Measurements from ENCODE around the gene PCK2. TPM values are rescaled to one million over a fixed set of nuclear protein-coding genes. Genes with fewer than 3 reads are reported as not detected.
"Not testable (repeated sequence)": the region's sequence is repeated elsewhere in the genome, so short reads cannot be mapped to it uniquely, and the experiment has no call there.

PCK2 gene
- total RNA-seq, 2 experiments from 2014 or later, result 49.6 to 54.9 TPM

DNA sequence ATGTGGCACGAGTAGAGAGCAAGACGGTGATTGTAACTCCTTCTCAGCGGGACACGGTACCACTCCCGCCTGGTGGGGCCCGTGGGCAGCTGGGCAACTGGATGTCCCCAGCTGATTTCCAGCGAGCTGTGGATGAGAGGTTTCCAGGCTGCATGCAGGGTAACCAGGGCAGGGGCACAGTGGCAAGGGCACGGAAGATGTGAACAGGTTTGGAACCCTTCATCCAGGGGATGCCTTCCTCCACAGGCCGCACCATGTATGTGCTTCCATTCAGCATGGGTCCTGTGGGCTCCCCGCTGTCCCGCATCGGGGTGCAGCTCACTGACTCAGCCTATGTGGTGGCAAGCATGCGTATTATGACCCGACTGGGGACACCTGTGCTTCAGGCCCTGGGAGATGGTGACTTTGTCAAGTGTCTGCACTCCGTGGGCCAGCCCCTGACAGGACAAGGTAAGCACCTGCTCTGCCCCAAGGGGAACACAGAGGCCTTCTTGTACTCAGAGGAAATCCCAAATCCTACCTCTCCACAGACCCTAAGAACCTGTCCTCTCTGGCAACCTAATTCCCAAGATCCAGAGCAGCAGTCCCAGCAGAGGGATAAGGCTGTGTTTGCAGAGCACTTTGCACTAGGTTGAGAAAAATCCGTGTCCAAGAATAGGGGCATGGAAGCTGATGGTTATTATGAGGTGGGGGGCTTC lies 4.3 kb downstream of the PCK2 start:
- DNase-seq (no peak), ATAC-seq (no peak)
- CTCF ChIA-PET, result interaction anchor here (10.4 to 11.8 kb wide), 2 partner anchors 8 to 41 kb away, joined by 213 to 315 read pairs; no protein-coding TSS in a partner anchor
- Mint-ChIP-seq H3K9me3 (ENCODE audit: insufficient read depth) (no peaks in the 10 kb centered on the region), H3K4me3 (no peak overlapping the region), H3K27ac (no peak overlapping the region), H3K27me3 (ENCODE audit: low read depth) (no peaks in the 10 kb centered on the region), H3K36me3 (ENCODE audit: low read depth) (peaks cover 57% of the 10 kb centered on the region), H3K4me1 (ENCODE audit: low read depth) (peaks cover 19% of the 10 kb centered on the region)
- POLR2A ChIA-PET, result interaction anchor here (2.5 kb wide), 1 partner anchor 16 kb away, joined by 9 read pairs; the partner anchor contains the start of genes DCAF11 and NRL

- H3K4me1 Mint-ChIP-seq (ENCODE audit: low read depth), result peaks cover 14% of the 10 kb centered on the region
- H3K9me3 Mint-ChIP-seq (ENCODE audit: insufficient read depth), result no peaks in the 10 kb centered on the region
- CTCF ChIA-PET, result interaction anchor here (1.2 to 11.8 kb wide), 2 partner anchors 41 to 42 kb away, joined by 4 to 213 read pairs; no protein-coding TSS in a partner anchor
- peaks cover 65% of the 10 kb centered on the region for H3K36me3 Mint-ChIP-seq (ENCODE audit: low read depth)
- DNase-seq (no peak), ATAC-seq (no peak)
- no peaks in the 10 kb centered on the region for H3K27me3 Mint-ChIP-seq (ENCODE audit: low read depth)
- no peak overlapping the region for H3K4me3 Mint-ChIP-seq
- H3K27ac Mint-ChIP-seq, result no peak overlapping the region
- POLR2A ChIA-PET, result no interaction called here
Observed at GRCh38 chr14:24098927-24099813, 5.1 kb downstream of the PCK2 start.

DNA sequence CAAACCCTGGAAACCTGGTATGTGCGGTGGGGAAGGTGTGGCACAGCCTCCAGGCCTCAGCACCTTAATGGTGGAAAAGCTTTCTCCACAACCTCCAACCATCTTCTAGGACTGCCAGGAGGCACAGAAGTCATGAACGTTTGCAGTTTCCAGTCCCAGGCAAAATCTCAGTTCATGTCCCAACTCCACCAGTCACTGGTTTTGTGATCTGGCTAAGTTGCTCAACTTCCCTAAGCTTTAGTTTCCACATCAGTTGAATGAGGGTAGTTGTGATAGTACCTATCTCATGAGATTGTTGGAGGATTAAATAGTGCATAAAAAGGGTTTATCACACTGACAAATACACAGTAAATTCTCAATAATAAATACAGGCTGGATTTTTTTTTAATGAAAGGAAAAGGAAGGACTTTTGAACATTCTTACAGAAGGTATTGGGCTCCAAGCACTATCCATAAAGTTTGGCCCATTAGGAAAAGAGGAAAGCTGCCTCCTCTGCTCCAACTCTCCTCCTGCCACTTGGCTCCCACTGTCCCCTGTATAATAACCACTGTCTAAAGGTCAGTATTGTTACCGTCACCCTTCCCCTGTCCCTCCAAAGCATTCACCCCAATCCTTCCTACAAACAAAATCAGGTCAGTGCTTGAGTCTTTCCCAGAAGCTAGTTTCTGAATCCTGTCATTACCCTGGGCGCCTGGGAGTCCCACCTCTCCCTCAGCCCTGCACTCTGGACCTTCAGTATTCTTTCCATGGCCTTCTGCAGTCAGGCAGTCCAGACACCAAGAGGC lies 6.3 kb downstream of the PCK2 start:
- POLR2A ChIA-PET, result interaction anchor here (1.1 kb wide), 1 partner anchor 14 kb away, joined by 3 read pairs; no protein-coding TSS in a partner anchor
- Mint-ChIP-seq H3K9me3 (ENCODE audit: insufficient read depth) (no peaks in the 10 kb centered on the region), H3K27me3 (ENCODE audit: low read depth) (no peaks in the 10 kb centered on the region), H3K36me3 (ENCODE audit: low read depth) (peaks cover 68% of the 10 kb centered on the region), H3K27ac (no peak overlapping the region), H3K4me1 (ENCODE audit: low read depth) (peaks cover 13% of the 10 kb centered on the region), H3K4me3 (no peak overlapping the region)
- CTCF ChIA-PET, result interaction anchor here (0.7 to 2.0 kb wide), 4 partner anchors 10 to 42 kb away, joined by 3 to 9 read pairs (median 4); no protein-coding TSS in a partner anchor
- DNase-seq (no peak), ATAC-seq (no peak)

DNA sequence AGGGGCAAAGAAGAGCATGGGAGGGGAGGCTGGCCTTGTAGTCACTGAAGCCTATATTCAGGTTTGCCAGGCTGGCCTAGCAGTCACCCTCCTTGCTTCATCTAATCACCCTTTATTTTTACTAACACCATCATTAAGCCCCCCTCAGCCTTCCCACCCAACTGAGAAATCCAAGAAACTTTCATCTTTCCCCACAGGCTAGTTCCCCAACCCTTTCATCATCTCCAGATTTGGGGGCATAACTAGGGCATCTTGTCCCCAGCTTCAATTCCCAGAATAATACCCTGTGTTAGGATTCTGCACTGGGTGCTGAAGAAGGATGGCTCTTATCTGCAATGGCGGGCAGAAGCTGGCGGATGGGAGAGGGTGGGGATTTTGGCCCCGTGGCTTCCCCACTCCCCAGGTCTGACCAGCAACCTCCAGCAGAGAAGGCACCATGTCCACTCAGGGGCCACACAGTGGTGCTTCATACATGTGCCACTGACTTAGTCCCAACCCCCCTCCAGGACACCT lies 6.9 kb downstream of the PCK2 start:
- Mint-ChIP-seq H3K36me3 (ENCODE audit: low read depth) (peaks cover 64% of the 10 kb centered on the region), H3K27ac (no peak overlapping the region), H3K27me3 (ENCODE audit: low read depth) (no peaks in the 10 kb centered on the region), H3K4me1 (ENCODE audit: low read depth) (peaks cover 12% of the 10 kb centered on the region), H3K4me3 (no peak overlapping the region), H3K9me3 (ENCODE audit: insufficient read depth) (no peaks in the 10 kb centered on the region)
- POLR2A ChIA-PET, result interaction anchor here (0.9 to 1.1 kb wide), 2 partner anchors 13 to 19 kb away, joined by 3 read pairs; no protein-coding TSS in a partner anchor
- CTCF ChIA-PET, result interaction anchor here (1.0 to 2.0 kb wide), 2 partner anchors 10 kb away, joined by 3 to 9 read pairs; no protein-coding TSS in a partner anchor
- DNase-seq (no peak), ATAC-seq (no peak)

- POLR2A ChIA-PET, result interaction anchor here (1.1 to 2.1 kb wide), 2 partner anchors 11 to 58 kb away, joined by 3 to 7 read pairs; partner anchors contain the start of gene IRF9
- DNase-seq, result no peak
- no peaks in the 10 kb centered on the region for H3K27me3 Mint-ChIP-seq (ENCODE audit: low read depth)
- CTCF ChIA-PET, result interaction anchor here (1.2 to 9.5 kb wide), 2 partner anchors 9 to 44 kb away, joined by 6 to 315 read pairs; partner anchors contain the start of gene PCK2
- no peak for ATAC-seq
- H3K4me3 Mint-ChIP-seq, result no peak overlapping the region
- peaks cover 57% of the 10 kb centered on the region for H3K36me3 Mint-ChIP-seq (ENCODE audit: low read depth)
- no peak overlapping the region for H3K27ac Mint-ChIP-seq
- H3K9me3 Mint-ChIP-seq (ENCODE audit: insufficient read depth), result no peaks in the 10 kb centered on the region
- H3K4me1 Mint-ChIP-seq (ENCODE audit: low read depth), result peaks cover 14% of the 10 kb centered on the region
Observed at GRCh38 chr14:24102357-24103048, 8.4 kb downstream of the PCK2 start.

DNA sequence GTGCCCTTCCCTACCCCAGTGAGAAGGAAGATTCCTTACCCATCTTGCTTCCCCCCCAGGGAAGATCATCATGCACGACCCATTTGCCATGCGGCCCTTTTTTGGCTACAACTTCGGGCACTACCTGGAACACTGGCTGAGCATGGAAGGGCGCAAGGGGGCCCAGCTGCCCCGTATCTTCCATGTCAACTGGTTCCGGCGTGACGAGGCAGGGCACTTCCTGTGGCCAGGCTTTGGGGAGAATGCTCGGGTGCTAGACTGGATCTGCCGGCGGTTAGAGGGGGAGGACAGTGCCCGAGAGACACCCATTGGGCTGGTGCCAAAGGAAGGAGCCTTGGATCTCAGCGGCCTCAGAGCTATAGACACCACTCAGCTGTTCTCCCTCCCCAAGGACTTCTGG lies 9.3 kb downstream of the PCK2 start:
- no peak for DNase-seq
- POLR2A ChIA-PET, result interaction anchor here (0.7 to 2.1 kb wide), 3 partner anchors 11 to 58 kb away, joined by 3 to 7 read pairs (median 3); partner anchors contain the start of gene IRF9
- ATAC-seq, result no peak
- Mint-ChIP-seq H3K36me3 (ENCODE audit: low read depth) (peaks cover 53% of the 10 kb centered on the region), H3K27me3 (ENCODE audit: low read depth) (no peaks in the 10 kb centered on the region), H3K9me3 (ENCODE audit: insufficient read depth) (no peaks in the 10 kb centered on the region), H3K4me1 (ENCODE audit: low read depth) (peaks cover 22% of the 10 kb centered on the region), H3K4me3 (no peak overlapping the region), H3K27ac (peak overlapping the region; percentile 58)
- CTCF ChIA-PET, result interaction anchor here (1.0 to 9.5 kb wide), 4 partner anchors 10 to 58 kb away, joined by 3 to 315 read pairs (median 5); partner anchors contain the start of genes IRF9 and PCK2

DNA sequence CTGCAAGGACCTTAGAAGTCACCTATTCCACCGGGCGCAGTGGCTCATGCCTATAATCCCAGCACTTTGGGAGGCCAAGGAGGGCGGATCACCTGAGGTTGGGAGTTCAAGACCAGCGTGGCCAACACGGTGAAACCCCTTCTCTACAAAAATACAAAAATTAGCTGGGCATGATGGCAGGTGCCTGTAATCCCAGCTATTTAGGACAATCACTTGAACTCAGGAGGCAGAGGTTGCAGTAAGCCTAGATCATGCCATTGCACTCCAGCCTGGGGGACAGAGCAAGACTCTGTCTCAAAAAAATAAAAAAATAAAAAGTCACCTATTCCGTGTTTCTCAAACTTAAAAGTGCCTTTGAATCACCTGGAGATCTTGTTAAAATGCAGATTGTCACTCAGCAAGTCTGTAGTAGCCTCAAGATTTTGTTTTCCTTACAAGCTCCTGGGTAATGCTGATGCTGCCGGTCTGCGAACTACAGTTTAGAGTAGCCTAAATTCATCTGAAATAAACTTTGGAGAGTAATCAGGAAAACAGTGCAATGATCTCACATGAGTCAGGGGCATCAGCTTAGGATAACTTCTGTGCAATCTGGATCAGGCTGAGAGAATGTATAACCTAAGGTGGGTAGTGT lies 11.6 kb downstream of the PCK2 start:
- peaks cover 41% of the 10 kb centered on the region for H3K4me1 Mint-ChIP-seq (ENCODE audit: low read depth)
- not testable (repeated sequence) for DNase-seq; H3K4me3 Mint-ChIP-seq; H3K9me3 Mint-ChIP-seq (ENCODE audit: insufficient read depth); H3K27me3 Mint-ChIP-seq (ENCODE audit: low read depth); ATAC-seq
- peaks cover 37% of the 10 kb centered on the region for H3K36me3 Mint-ChIP-seq (ENCODE audit: low read depth)
- peak overlapping the region; percentile 40 for H3K27ac Mint-ChIP-seq
- POLR2A ChIA-PET, result interaction anchor here (1.2 to 6.7 kb wide), 4 partner anchors 9 to 55 kb away, joined by 3 to 89 read pairs (median 7); partner anchors contain the start of genes DCAF11, IRF9, NRL and PCK2
- CTCF ChIA-PET, result interaction anchor here (1.4 to 9.5 kb wide), 4 partner anchors 12 to 55 kb away, joined by 3 to 315 read pairs (median 108); partner anchors contain the start of genes IRF9 and PCK2

GRCh38 chr14:24106672-24107271 lies 12.7 kb downstream of the PCK2 start:
- ChIA-PET POLR2A (interaction anchor here (0.6 to 6.7 kb wide), 5 partner anchors 8 to 87 kb away, joined by 3 to 89 read pairs (median 6); partner anchors contain the start of genes DCAF11, IRF9, NRL and PCK2), CTCF (interaction anchor here (1.3 to 9.5 kb wide), 10 partner anchors 13 to 227 kb away, joined by 3 to 315 read pairs (median 8); partner anchors contain the start of genes IRF9 and PCK2)
- peaks cover 32% of the 10 kb centered on the region for H3K36me3 Mint-ChIP-seq (ENCODE audit: low read depth)
- DNase-seq (no peak), ATAC-seq (no peak)
- no peak overlapping the region for H3K27ac Mint-ChIP-seq
- no peaks in the 10 kb centered on the region for H3K9me3 Mint-ChIP-seq (ENCODE audit: insufficient read depth)
- H3K4me3 Mint-ChIP-seq, result no peak overlapping the region
- peaks cover 41% of the 10 kb centered on the region for H3K4me1 Mint-ChIP-seq (ENCODE audit: low read depth)
- no peaks in the 10 kb centered on the region for H3K27me3 Mint-ChIP-seq (ENCODE audit: low read depth)

DNA sequence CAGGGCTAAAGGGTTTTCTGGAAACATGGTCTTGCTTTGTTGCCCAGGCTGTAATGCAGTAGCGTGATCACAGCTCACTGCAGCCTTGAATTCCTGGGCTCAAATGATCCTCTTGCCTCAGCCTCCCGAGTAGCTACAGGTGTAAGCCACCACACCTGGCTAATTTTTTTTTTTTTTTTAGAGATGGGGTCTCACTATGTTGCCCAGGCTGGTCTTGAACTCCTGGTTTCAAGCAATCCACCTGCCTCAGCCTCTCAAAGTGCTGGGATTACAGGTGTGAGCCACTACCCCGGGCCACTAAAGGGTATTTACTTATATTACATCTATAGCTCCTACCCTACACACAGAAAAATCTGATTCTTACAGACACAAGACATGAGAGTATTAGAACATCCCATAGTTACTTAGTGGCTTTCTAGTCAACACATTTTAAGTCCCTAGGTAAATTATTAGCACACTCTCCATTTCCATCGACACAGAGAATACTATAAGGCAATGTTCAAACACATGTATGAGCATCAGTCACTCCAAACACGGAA lies 14.3 kb downstream of the PCK2 start:
- ChIA-PET CTCF (interaction anchor here (0.6 to 9.5 kb wide), 48 partner anchors 9 to 476 kb away, joined by 3 to 315 read pairs (median 5); partner anchors contain the start of genes CARMIL3, CHMP4A, DHRS1 and DHRS4L2), POLR2A (interaction anchor here (0.7 to 6.7 kb wide), 13 partner anchors 14 to 155 kb away, joined by 3 to 89 read pairs (median 4); partner anchors contain the start of genes DHRS4, IRF9, PCK2 and PSME1)
- H3K4me3 Mint-ChIP-seq, result no peak overlapping the region
- peaks cover 42% of the 10 kb centered on the region for H3K4me1 Mint-ChIP-seq (ENCODE audit: low read depth)
- ATAC-seq (no peak), DNase-seq (no peak)
- H3K36me3 Mint-ChIP-seq (ENCODE audit: low read depth), result peaks cover 21% of the 10 kb centered on the region
- peak overlapping the region; percentile 97 for H3K27ac Mint-ChIP-seq
- no peaks in the 10 kb centered on the region for H3K9me3 Mint-ChIP-seq (ENCODE audit: insufficient read depth)
- H3K27me3 Mint-ChIP-seq (ENCODE audit: low read depth), result no peaks in the 10 kb centered on the region
